Activated CD4-positive, alpha-beta T cell treated with anti-CD3 and anti-CD28 coated beads, Interleukin-2, amount 50 U/mL, for 24 hours (primary cell): Measurements from ENCODE around the gene PPP2R5C.
"Not testable (repeated sequence)": the region's sequence is repeated elsewhere in the genome, so short reads cannot be mapped to it uniquely, and the experiment has no call there.

Source experiments
- DNase-seq, 2 donors: peaks; one replicate each; pipeline ENCODE4 v3.0.0-alpha.2; 2020; ENCODE audit warnings: low read depth in 1 of 2, low spot score in 1 of 2

Gene PPP2R5C

DNA sequence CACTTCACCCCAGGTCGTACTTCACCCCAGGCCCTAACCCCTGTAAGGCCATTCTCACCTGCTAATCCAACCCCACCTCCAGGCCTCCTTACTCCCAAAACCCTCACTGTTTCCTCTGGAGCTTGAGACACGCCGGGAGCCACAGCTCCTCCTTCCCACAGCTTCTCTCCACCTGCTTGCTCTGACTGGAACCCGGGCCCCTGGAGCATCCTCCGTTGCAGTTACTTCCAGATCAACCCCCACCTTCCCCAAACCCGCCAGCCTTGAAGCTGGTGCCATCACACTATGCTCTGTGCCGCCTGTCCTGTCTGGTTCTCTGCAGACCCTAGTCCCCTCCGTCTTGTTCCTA is 34.6 kb upstream of the PPP2R5C start:
- DNase-seq = no peak

DNA sequence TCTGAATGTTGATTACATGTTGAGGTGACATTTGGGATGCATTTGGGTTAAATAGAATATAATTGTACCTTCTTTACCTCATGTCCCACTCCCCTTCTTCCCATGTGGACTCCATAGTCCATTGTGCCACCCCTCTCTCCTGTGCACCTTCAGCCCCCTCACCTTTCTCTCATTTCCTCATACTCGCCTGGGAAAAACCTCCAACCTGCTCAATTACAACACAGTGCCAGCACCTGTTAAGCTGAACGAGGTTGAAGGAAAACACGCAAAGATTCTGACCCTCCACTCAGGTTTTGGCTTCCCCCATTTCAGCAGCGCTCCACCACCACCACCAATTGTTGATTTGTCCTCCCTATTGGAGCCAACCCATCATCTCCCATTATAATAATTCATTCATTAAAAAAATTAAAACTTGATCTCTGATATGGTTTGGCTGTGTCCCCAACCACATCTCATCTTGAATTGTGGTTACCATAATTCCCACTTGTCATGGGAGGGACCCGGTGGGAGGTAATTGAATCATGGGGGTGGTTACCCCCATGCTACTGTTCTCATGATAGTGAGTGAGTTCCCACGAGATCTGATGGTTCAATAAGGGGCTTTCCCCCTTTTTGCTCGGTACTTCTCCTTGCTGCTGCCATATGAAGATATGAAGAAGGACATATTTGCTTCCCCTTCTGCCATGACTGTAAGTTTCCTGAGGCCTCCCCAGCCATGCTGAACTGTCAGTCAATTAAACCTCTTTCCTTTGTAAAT is 33.7 kb upstream of the PPP2R5C start:
- no peak for DNase-seq

DNA sequence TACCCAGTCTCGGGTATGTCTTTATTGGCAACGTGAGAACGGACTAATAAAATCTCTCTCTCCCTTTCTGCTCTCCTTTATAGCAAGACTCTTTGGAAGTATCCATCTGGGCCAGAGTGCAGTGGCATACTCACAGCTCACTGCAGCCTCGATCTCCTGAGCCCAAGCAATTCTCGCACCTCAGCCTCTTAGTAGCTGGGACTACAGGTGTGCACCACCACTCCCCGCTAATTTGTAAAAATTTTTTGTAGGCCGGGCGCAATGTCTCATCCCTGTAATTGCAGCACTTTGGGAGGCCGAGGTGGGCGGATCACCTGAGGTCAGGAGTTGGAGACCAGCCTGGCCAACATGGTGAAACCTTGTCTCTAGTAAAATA is 33.2 kb upstream of the PPP2R5C start:
- no peak for DNase-seq

DNA sequence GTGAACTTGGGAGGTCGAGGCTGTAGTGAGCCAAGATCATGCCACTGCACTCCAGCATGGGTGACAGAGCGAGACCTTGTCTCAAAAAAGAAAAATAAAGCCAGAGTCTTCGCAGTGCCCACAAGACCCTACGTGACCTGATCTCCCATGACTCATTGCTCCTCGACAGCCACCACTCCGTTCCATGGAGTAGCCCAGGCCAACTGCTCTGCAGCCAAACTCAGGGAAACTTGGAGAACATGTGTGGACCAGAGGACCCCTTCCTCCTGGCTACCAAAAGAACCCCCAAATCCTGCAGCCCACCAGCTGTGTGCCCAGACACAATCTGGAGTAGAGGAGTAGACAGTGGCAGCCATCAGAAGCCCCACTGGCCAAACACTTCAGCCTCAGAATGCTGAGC is 32.1 kb upstream of the PPP2R5C start:
- DNase-seq = no peak

DNA sequence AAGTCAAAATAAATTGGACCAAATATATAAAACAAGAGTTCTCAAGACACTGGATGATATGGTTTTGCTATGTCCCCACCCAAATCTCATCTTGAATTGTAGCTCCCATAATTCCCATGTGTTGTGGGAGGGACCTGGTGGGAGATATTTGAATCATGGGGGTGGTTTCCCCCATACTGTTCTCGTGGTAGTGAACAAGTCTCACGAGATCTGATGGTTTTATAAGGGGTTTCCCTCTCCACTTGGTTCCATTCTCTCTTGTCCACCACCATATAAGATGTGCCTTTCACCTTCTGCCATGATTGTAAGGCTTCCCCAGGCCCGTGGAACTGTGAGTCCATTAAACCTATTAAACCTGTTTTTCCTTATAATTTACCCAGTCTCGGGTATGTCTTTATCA is 31.4 kb upstream of the PPP2R5C start:
- DNase-seq = not testable (repeated sequence)

DNA sequence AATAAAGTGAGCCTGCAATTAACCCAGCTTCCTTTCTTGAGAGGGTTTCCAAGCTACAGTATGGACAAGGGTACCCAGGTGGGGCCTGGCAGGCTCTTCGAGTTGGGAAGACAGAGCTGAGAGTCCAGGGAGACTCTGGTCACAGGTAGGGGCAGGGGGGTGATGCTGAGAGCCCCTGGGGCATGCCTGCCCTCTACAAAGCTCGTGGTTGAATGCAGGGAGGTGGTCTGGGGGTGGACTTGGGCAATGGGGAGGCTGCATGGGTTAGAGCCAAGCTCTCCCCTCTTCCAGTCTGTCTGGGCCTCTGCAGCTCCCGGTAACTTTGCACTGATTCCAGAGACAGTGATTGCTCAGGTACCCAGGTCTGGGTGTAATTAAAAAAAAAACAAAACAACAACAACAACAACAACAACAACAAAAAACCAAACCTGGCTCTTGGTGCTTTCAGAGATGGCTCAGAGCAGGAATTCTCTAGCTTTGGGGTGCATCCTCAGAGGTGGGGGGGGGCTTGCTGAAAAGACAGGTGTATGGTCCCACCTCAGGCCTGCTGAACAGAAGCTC is 30.8 kb upstream of the PPP2R5C start:
- DNase-seq = no peak

DNA sequence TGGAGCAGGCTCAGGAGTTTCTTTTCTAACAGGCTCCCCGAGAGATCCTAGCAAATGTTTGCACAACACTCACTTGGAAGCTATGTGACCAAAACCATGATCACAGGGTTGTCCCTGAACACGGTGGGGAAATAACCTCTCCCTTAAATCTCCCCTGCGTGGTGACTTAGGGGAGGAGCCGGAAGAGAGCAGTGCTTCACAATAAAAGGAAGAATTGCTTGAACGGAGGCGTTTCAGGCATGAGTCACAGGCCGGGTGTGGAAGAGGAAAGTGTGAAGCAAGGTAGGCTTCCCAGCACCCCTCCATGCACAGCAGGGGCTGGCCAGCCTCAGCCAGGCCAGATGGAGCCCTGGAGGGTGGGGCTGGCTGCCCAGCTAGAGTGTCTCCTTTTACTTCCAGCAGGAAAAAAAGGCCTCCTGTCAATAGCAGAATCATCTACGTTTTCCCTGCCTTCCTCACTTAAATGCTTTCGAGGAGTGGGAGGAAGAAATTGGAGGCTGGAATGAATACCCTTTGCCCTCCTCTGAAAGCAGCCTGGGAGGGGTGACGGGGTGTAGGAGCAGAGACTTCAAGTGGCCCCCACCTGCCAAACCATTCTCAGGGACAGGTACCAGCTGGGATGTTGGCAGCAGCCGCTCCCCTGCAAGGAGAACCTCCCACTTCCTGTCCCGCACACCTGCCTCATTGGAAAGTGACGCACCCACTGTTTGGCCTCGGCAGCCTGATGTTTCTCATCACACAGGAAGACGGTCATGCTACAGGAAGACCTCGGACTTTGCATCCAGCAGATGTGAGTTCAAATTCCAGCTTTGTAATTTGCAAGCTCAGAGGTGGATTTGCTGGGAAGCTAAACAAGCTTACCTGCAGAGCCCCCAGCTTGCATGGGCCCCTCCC is 30.1 kb upstream of the PPP2R5C start:
- DNase-seq = peak; percentile 59 to 89

DNA sequence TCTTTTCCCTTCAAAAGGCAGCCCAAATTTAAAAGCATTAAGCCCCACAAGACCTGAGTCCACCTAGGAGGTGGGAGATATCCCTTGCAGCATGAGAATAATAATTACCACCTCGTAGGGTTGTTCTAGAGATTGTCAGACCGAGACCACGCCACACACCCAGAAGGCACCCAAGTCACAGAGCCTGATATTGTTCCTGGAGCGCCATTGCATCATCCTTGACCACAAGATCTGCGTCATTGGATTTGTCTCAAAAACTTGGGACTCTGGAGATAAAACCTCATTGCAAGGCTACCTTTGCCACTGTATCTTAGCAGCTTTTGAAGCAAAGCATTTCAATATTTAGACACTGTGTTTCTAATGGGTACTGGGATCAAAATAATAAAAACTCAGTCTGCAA is 29.4 kb upstream of the PPP2R5C start:
- DNase-seq = no peak

DNA sequence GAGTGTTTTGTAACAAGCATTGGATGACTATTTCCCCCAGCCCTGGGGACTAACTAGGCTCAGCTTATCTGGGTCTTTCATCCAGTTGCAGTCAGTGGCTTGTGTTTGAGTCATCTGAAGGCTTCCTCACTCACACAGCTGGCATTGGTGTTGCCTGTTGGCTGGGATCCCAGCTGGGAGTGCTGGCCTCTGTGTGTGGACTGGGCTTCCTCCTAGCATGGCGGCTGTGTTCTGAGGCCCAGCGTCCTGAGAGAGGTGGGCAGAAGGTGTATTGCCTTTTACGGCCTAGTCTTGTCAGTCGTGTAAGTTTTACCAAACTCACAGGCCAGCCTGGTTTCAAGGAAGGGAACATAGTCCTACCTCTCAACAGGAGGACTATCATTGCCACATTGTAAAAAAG is 28.3 kb upstream of the PPP2R5C start:
- DNase-seq = no peak

DNA sequence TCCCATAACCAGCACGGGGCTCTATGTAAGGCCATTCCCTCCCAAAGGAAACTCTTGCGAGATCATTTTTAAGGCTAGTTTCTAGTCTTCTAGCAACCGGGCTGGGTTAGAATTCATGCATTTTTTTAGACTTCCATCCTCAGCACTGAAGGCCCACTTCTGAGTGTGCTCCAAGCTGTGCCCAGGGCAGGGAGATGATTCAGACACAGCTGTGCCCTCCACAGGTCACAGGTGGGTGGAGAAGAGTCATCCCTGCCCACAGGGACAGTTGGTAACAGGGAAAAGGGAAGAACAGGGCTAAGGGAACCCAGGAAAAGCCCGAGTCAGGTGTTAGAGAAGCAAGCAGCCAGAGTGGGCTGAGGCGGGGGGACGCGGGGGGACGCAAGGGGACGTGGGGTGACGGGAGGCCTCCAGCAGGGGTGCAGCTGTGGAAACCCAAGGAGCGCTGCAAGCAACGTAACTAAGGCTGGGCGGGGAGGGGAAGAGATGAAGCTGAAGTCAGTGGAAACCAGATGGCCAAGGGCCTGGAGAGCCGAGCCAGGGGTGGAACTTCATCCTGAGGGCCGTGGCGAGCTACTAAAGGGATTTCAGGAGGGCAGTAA is 27.2 kb upstream of the PPP2R5C start:
- DNase-seq = no peak

DNA sequence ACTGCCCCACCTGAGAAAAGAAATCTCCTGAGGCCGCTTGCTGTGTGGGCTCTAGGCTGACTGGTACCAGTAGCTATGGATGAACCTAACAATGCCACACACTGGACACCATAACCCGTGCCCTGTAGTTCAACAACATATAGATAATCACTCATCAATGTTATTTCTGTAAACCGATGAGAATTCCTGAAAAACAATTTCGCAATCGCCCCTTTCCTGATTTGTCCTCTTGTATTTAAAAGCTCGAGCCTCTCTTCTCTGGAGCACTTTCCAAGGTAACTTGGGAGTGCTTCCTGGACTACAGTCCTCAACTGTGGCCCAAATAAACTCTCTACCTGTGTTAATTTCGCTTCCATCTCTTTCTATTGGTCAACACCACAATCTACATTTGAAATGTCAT is 26.1 kb upstream of the PPP2R5C start:
- no peak for DNase-seq

DNA sequence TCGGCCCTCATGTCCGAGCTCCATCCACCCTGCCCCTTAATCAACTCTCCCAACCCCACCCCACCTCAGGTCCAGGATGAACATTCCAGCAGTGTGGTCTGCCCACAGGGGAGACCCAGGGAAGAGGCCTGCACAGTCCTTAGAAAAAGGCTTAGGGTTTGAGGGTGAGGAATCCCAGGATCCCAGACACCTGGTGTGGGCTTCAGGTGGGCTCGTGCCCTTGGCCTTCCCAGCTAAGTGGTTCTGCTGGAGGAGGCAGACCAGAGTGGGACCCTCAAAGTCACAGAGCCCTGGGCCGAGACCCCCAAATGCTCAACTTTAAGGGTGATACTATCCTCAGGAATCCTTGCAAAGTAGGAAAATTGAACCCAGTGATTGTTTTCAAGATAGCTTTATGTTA is 25.4 kb upstream of the PPP2R5C start:
- no peak for DNase-seq

DNA sequence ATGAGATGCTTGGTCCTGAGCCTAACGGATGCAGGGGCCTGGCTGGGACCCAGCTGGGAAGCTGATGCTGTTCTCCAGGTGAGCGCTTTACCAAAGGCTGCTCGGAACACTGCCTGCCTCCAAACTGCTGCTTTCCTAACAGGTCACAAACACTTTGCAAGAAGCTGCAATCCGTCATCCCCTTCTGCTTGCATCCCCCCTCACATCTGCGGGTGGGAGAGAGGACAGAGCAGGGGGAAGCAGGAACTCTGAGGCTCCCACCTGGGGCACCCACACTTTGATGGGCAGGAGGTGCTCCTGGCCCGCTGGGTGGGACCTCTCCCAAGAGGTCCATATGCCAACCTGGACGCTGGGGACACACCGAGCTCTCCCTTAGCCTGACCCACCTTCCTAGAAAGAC is 24.9 kb upstream of the PPP2R5C start:
- no peak for DNase-seq

DNA sequence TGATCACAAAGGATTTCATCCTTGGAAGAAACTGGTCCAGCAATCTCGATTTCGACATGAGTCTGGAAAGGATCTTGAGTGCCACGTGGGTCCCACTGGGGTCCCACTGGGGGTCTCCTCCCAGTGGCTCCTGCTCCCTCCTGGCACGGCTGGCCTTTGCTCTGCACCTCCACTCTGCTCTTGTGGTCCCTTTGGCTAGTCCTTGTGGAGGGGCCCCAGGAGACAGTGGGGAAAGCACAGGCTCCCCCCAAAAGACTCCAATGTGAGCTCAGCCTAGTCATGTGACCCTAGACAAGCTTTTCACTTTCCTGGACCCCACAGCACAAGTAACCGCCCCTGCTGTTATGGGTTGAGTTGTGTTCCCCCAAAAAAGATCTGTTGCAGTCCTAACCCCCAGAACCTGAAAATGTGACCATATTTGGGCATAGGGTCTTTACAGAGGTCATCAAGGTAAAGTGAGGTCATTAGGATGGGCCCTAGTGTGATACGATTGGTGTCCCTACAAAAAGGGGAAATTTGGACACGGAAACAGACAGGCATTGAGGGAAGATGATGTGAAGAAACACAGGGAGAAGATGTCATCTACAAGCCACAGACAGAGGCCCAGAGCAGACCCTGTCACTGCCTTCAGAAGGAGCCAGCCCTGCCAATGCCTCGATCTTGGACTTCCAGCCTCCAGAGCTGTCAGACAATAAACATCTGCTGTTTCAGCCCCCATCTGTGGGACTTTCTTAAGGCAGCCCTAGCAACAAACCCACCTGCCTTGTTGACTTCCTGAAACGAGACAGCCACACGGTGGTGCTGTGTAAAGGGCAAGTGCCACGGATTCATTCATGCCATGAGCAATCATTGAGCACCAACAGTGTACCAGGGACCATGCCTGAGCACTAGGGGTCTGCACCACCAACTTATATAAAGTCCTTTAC is 23.8 kb upstream of the PPP2R5C start:
- DNase-seq = no peak

DNA sequence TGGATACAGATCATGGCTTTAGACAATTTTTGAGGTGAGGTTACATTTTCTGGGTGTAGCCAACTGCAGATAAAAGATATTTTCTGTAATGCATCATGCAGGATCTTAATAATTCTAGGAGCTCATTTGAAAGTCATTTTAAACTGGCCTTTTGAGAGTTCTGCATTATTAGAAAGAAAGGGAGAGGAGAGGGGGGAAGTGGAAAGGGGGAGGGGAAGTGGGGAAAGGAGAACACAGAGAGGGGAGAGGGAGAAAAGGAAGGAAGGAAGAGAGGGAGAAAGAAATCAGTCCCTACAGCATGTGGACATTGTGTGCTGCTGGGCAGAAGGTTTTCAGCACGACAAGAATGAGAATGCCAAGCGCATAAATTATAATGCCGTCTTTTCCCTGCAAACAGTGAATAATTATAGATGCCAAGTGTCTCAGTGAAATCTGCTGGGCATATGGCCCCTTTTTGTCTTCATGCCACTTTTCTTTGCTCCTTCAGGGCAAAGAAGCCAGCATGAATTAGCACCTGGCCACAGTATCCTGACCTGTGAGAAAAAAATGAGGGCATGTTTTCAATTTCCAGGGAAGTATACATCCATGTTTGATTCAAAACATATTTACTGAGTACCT is 22.7 kb upstream of the PPP2R5C start:
- DNase-seq = no peak

DNA sequence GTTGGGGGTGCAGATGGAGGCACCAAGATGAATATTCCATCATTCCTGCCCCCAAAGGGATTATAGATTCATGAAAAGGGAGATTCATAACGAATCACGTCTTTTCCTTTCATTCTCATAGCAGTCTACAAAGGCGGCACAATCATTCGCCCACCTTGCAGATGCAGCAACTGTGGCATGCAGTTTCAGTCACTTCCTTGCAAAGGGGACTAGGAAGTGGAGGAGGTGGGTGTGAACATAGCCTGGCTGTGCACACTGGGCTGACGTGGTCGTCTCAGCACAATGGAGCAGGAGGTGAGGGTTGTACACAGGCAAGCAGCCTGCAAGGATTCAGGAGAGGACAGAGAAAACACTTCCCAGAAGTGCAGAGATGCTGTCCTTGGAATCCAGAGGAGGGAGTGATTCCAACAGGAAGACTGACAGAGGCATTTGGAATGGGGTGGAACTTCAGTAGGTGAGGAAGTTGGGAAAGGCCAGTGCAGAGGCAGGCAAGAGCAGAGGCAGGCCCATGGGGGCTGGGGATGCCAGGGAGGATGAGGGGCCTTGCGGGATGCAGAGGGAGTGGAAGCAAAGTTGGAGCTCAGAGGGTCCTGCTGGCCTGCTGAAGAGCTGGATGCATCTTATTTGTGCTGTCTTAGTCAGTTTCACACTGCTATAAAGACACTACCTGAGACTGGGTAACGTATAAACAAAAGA is 21.9 kb upstream of the PPP2R5C start:
- no peak for DNase-seq

DNA sequence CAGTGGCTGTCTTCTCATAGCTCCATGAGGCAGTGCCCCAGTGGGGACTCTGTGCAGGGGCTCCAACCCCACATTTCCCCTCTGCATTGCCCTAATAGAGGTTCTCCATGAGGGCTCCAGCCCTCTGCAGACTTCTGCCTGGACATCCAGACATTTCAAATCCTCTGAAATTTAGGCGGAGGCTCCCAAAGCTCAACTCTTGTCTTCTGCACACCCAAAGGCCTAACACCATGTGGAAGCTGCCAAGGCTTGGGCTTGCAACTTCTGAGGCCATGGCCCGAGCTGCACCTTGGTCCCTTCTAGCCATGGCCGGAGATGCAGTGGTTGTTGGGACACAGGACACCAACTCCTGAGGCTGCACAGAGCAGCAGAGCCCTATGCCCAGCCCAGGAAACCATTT is 20.5 kb upstream of the PPP2R5C start:
- no peak for DNase-seq

DNA sequence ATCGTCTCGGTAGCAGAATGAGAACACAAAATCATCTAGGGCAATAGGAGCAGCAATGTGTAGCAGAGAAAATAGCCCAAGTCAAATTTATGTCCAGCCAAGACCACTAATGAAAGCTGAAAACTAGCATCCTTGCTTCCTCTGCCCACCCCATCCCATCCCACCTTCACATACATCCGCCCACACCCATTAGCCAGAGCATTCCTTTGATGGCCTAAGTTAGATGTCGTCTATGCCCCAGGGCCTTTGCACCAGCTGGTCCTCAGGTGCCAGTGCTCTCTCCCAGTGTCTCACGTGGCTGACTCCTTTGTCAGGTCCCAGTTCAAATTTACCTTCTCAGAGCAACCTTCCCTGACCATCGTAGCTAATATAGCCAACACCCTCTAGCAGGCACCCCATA is 17.8 kb upstream of the PPP2R5C start:
- no peak for DNase-seq

DNA sequence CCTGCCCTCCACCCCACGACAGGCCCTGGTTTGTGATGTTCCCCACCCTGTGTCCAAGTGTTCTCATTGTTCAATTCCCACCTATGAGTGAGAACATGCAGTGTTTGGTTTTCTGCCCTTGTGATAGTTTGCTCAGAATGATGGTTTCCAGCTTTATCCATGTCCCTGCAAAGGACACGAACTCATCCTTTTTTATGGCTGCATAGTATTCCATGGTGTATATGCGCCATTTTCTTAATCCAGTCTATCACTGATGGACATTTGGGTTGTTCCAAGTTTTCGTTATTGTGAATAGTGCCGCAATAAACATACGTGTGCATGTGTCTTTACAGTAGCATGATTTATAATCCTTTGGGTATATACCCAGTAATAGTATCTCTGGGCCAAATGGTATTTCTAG is 17.1 kb upstream of the PPP2R5C start:
- DNase-seq = not testable (repeated sequence)

DNA sequence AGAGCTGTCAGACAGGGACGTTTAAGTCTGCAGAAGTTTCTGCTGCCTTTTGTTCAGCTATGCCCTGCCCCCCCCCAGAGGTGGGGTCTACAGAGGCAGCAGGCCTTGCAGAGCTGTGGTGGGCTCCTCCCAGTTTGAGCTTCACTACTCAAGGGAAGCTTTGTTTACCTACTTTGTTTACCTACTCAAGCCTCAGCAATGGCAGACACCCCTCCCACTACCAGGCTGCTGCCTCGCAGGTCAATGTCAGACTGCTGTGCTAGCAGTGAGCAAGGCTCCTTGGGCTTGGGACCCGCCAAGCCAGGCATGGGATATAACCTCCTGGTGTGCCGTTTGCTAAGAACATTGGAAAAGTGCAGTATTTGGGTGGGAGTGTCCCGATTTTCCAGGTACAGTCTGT is 11.8 kb upstream of the PPP2R5C start:
- not testable (repeated sequence) for DNase-seq
